PC-3 (cell line): Measurements from ENCODE around the gene HIBADH.

Source experiments
- EZH2 ChIP-seq: fragments of 300-600 bp; sonication (generic); IDR thresholded peaks from one replicate; pipeline ENCODE4 v1.6.1; 2017; ENCODE audit warnings: antibody characterized with exemption, mild to moderate bottlenecking, low read length; ENCODE audit not compliant: unreplicated experiment
- TF ChIP-seq, protein P1 (sequence below): fragments of 300-600 bp; sonication (generic); conservative IDR thresholded peaks from 2 replicates; pipeline ENCODE4 v1.5.1; 2017; ENCODE audit warnings: antibody characterized with exemption, low read depth, mild to moderate bottlenecking, low read length

DNA sequence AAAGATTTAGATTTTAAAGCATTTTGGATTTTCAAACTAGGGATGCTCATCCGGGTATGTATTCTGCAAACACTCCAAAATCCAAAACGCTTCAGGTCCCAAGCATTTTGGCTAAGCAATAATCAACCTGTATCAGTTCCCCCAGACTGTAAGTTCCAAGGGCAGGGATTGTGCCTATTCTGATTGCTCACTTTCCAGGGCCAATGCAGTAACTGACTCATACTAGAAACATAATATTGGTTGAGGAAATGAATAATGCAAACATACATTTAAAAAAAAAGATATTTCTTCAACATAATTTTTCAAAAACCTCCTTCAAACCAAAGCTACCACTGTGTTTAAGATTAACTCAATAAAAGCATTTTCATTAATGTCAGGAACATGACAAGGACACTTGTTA is 69.5 kb downstream of the HIBADH start:
- TF ChIP-seq, protein P1, sequence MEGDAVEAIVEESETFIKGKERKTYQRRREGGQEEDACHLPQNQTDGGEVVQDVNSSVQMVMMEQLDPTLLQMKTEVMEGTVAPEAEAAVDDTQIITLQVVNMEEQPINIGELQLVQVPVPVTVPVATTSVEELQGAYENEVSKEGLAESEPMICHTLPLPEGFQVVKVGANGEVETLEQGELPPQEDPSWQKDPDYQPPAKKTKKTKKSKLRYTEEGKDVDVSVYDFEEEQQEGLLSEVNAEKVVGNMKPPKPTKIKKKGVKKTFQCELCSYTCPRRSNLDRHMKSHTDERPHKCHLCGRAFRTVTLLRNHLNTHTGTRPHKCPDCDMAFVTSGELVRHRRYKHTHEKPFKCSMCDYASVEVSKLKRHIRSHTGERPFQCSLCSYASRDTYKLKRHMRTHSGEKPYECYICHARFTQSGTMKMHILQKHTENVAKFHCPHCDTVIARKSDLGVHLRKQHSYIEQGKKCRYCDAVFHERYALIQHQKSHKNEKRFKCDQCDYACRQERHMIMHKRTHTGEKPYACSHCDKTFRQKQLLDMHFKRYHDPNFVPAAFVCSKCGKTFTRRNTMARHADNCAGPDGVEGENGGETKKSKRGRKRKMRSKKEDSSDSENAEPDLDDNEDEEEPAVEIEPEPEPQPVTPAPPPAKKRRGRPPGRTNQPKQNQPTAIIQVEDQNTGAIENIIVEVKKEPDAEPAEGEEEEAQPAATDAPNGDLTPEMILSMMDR: no peak
- TF ChIP-seq EZH2: no peak
